ENCODE results near the gene TMED9. TPM values are rescaled to one million over a fixed set of nuclear protein-coding genes. Genes with fewer than 3 reads are reported as not detected.

TMED9 gene
- total RNA-seq, 1 donor from 2014 or later: 372 TPM

DNA sequence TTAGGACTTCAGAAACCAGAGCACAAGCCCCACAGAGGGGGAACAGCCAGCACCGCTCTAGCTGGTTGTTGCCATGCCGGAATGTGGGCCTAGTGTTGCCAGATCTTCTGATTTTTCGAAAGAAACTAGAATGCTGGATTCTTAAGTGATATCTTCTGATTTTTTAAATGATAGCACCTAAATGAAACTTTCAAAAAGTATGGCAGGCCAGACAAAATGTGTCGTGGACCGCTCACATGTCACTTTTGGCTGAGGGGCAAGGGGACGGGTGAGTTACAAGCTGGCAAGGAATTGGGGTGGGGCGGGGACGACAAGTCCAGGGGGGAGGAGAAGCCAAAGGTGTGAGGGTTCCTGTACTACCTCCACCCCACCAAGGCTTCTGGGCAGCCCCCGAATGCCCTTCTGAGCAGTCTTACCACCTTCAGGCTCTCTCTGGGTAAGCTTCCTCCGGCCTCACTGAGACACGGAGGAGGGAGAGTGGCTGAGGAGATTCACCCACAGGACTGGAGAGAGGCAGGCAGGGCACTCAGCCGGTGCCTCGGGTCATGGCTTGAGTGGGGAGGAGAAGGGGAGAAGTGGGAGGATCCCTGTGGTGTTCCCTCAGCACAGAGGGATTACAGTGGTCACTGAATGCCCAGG lies 18.2 kb downstream of the TMED9 start:
- Histone ChIP-seq H3K36me3 (ENCODE audit: insufficient read depth, low read length) (no peaks in the 10 kb centered on the region), H4K20me1 (ENCODE audit: insufficient read depth, low read length) (peaks cover 17% of the 10 kb centered on the region), H3K27ac (ENCODE audit: low read depth, low read length) (no peak overlapping the region), H3K4me2 (ENCODE audit: low read length) (no peak overlapping the region), H3K4me1 (ENCODE audit: insufficient read depth, low read length) (peaks cover 5% of the 10 kb centered on the region), H3K9me3 (ENCODE audit: insufficient read depth, low read depth, low read length) (no peaks in the 10 kb centered on the region), H3K4me3 (ENCODE audit: insufficient read depth, low read depth, low read length) (no peak overlapping the region), H3K79me2 (ENCODE audit: insufficient read depth, low read length) (no peaks in the 10 kb centered on the region), H3K9ac (ENCODE audit: low read length) (no peak overlapping the region), H3K27me3 (ENCODE audit: insufficient read depth, low read length) (no peaks in the 10 kb centered on the region), H2AFZ (ENCODE audit: low read depth, low read length) (no peak overlapping the region)
- H3K27me3 Mint-ChIP-seq (ENCODE audit: low read depth, unreplicated experiment): no peaks in the 10 kb centered on the region
- no peaks in the 10 kb centered on the region for H3K9me3 Mint-ChIP-seq (ENCODE audit: unreplicated experiment)
- no peak for TF ChIP-seq EZH2 (IDR thresholded peaks at IDR 0.05; ENCODE audit: insufficient read depth, low read length)
- TF ChIP-seq, protein P1, sequence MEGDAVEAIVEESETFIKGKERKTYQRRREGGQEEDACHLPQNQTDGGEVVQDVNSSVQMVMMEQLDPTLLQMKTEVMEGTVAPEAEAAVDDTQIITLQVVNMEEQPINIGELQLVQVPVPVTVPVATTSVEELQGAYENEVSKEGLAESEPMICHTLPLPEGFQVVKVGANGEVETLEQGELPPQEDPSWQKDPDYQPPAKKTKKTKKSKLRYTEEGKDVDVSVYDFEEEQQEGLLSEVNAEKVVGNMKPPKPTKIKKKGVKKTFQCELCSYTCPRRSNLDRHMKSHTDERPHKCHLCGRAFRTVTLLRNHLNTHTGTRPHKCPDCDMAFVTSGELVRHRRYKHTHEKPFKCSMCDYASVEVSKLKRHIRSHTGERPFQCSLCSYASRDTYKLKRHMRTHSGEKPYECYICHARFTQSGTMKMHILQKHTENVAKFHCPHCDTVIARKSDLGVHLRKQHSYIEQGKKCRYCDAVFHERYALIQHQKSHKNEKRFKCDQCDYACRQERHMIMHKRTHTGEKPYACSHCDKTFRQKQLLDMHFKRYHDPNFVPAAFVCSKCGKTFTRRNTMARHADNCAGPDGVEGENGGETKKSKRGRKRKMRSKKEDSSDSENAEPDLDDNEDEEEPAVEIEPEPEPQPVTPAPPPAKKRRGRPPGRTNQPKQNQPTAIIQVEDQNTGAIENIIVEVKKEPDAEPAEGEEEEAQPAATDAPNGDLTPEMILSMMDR (IDR thresholded peaks at IDR 0.05; ENCODE audit: insufficient read depth, low read depth, low read length): no peak
- no peak overlapping the region for H3K4me3 Mint-ChIP-seq (ENCODE audit: unreplicated experiment)
- DNase-seq (ENCODE audit: low read depth): no peak
- no peak overlapping the region for H3K27ac Mint-ChIP-seq (ENCODE audit: unreplicated experiment)
- FAIRE-seq: no peak
- H3K4me1 Mint-ChIP-seq (ENCODE audit: low read depth, unreplicated experiment): no peaks in the 10 kb centered on the region
- peaks cover 20% of the 10 kb centered on the region for H3K36me3 Mint-ChIP-seq (ENCODE audit: low read depth, unreplicated experiment)

DNA sequence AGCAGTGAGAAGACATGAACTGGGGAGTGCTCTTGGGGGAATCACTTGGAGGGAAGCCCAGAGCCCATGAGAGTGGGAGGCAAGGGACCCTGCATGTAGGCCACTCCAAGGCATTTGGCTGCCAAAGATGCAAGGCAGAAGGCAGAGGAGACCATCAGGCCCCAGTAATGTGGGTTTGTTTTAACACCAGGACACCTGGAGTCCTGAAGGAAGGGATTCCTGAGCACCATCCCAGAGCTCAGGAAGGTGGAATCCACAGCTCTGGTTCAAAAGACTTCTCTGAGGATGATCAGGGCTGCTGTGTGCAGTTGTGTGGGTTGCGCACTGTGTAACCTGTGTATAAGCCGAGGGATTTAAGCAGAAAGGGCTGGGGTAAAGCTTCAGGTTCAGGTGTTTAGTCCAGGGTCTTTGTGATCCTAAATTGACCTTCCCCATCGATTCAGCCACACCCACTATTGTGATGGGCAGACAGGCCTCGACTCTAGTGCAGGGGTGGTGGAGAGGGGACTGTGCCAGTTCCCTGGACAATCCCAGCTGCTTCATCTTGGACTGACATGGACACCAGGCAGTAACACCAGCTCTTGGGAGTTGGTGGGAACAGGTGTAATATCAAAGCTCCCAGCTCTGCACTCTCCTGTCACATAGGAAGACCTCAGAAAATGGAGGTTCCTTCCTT lies 18.9 kb downstream of the TMED9 start:
- no peaks in the 10 kb centered on the region for H3K27me3 ChIP-seq (ENCODE audit: insufficient read depth, low read length)
- peaks cover 5% of the 10 kb centered on the region for H3K4me1 ChIP-seq (ENCODE audit: insufficient read depth, low read length)
- FAIRE-seq (no peak), DNase-seq (ENCODE audit: low read depth) (no peak)
- H3K27me3 Mint-ChIP-seq (ENCODE audit: low read depth, unreplicated experiment): no peaks in the 10 kb centered on the region
- H3K9ac ChIP-seq (ENCODE audit: low read length): no peak overlapping the region
- peaks cover 17% of the 10 kb centered on the region for H4K20me1 ChIP-seq (ENCODE audit: insufficient read depth, low read length)
- no peaks in the 10 kb centered on the region for H3K9me3 ChIP-seq (ENCODE audit: insufficient read depth, low read depth, low read length)
- H3K4me3 ChIP-seq (ENCODE audit: insufficient read depth, low read depth, low read length): no peak overlapping the region
- no peak overlapping the region for H3K4me2 ChIP-seq (ENCODE audit: low read length)
- no peaks in the 10 kb centered on the region for H3K36me3 ChIP-seq (ENCODE audit: insufficient read depth, low read length)
- no peak overlapping the region for H3K27ac ChIP-seq (ENCODE audit: low read depth, low read length)
- H3K9me3 Mint-ChIP-seq (ENCODE audit: unreplicated experiment): no peaks in the 10 kb centered on the region
- TF ChIP-seq EZH2 (IDR thresholded peaks at IDR 0.05; ENCODE audit: insufficient read depth, low read length): no peak
- TF ChIP-seq, protein P1 (IDR thresholded peaks at IDR 0.05; ENCODE audit: insufficient read depth, low read depth, low read length): no peak
- peaks cover 14% of the 10 kb centered on the region for H3K36me3 Mint-ChIP-seq (ENCODE audit: low read depth, unreplicated experiment)
- no peak overlapping the region for H3K4me3 Mint-ChIP-seq (ENCODE audit: unreplicated experiment)
- H3K4me1 Mint-ChIP-seq (ENCODE audit: low read depth, unreplicated experiment): no peaks in the 10 kb centered on the region
- H2AFZ ChIP-seq (ENCODE audit: low read depth, low read length): no peak overlapping the region
- no peak overlapping the region for H3K27ac Mint-ChIP-seq (ENCODE audit: unreplicated experiment)
- no peaks in the 10 kb centered on the region for H3K79me2 ChIP-seq (ENCODE audit: insufficient read depth, low read length)

Data from astrocyte (in vitro differentiated cells and primary cell).